Stimulated activated CD4-positive, alpha-beta T cell treated with anti-CD3 and anti-CD28 coated beads, Interleukin-4, amount 100 ng/mL, for 24 hours (primary cell): ENCODE measurements around the gene CCDC200.
"Not testable (repeated sequence)": the region's sequence is repeated elsewhere in the genome, so short reads cannot be mapped to it uniquely, and the experiment has no call there.

ENCODE experiments used
- DNase-seq: peaks from one replicate; pipeline ENCODE4 v3.0.0-alpha.2; 2020

CCDC200 gene

DNA sequence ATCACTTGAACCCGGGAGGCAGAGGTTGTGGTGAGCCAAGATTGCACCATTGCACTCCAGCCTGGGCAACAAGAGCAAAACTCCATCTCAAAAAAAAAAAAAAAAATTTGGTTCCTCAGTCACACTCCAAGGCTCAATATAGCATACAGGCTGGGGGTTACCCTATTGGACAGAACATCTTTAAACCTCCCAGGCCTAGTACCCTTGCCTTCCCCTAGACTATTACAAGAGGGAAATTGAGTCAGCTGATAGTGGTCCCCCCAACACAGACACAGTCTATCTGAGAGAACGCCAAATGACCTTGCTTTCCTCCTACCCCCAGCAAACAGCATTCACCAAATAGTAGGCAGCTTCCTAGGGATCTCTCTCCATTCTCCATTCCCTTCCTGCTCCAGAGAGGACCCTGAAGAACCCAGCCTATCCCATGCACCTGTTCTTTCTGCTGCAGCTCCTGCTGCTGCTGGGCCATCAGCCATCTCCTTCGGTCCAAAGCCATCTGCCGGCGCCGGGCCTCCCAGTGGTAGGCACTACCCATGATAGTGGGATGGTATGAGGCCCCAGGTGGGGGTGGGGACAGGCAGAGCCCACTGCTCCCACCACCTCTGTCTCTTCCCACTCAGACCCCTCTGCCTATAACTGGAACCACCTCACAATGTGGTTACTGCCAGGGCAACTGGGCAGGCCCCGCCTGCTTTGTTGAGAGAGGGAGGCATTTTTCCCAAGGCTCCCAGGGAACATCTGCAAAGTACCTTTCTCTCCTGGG is at the start of gene CCDC200:
CCDC200 (minus strand) TSS at position 604 of the 763 bp plus-strand sequence; CDS start at position 535, 69 bp downstream.
- DNase-seq = not testable (repeated sequence)

- DNase-seq = not testable (repeated sequence)
Measured at GRCh38 chr17:43272914-43273313, 44.5 kb upstream of the CCDC200 start.

GRCh38 chr17:43272483-43272882 is 44.1 kb upstream of the CCDC200 start:
- peak; percentile 9 for DNase-seq

DNA sequence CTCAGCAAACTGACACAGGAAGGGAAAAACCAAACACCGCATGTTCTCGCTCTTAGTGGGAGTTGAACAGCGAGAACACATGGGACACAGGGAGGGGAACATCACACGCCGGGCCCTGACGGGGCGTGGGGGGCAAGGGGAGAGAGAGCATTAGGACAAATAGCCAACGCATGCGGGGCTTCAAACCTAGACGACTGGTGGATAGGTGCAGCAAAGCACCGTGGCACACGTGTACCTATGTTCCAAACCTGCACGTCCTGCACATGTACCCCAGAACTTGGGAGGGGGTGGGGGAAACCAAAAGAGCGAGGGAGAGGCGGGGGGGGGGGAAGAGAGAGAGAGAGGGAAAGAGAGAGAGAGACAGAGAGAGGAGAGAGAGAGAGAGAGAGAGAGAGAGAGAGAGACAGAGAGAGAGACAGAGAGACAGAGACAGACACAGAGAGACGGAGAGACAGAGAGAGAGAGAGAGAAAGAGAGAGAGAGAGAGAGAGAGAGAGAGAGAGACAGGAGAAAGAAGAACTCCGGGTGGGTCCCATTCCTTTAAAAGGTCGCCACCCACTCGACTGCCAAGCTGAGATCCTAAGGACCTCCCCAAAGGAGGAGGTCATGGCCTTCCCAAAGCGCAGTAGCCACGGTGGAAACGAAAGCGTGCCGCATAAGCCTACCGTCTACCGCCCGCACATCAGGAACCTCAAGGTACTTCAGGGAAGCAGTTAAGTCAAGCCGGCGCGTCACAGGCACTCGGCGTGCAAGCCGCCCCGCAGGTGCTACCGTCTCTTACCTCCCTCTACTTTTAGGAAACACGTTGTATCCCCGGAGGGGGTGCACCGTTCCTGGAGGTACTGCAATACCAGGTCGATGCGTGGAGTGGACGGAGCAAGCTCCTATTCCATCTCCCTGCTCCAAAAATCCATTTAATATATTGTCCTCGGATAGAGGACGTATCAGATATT is 42.4 kb upstream of the CCDC200 start:
- DNase-seq = not testable (repeated sequence)

DNA sequence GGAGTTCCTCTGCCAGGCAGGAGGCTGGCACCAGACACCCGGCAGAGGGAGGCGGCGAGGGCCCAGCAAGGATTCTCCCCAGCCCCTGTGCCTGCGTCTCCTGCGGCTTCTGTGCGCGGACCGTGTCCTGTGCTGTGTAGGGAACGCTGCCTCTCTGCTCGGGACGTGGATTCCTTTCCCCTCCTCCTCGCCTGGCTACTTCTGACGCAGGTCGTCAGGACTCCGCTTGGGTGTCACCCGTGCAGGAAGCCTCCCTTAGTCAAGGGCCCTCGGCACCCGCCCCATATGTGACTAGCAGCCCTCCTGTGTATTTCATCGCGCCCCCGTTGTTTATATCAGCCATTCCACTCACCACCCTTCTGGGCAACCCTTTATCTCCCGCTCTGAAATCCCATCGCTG is 18.0 kb upstream of the CCDC200 start:
- DNase-seq = not testable (repeated sequence)

DNA sequence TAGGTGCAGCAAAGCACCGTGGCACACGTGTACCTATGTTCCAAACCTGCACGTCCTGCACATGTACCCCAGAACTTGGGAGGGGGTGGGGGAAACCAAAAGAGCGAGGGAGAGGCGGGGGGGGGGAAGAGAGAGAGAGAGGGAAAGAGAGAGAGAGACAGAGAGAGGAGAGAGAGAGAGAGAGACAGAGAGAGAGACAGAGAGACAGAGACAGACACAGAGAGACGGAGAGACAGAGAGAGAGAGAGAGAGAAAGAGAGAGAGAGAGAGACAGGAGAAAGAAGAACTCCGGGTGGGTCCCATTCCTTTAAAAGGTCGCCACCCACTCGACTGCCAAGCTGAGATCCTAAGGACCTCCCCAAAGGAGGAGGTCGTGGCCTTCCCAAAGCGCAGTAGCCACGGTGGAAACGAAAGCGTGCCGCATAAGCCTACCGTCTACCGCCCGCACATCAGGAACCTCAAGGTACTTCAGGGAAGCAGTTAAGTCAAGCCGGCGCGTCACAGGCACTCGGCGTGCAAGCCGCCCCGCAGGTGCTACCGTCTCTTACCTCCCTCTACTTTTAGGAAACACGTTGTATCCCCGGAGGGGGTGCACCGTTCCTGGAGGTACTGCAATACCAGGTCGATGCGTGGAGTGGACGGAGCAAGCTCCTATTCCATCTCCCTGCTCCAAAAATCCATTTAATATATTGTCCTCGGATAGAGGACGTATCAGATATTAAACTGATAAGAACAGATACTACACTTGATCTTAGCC is 12.4 kb upstream of the CCDC200 start:
- not testable (repeated sequence) for DNase-seq

GRCh38 chr17:43239597-43239996 is 11.2 kb upstream of the CCDC200 start:
- not testable (repeated sequence) for DNase-seq

DNA sequence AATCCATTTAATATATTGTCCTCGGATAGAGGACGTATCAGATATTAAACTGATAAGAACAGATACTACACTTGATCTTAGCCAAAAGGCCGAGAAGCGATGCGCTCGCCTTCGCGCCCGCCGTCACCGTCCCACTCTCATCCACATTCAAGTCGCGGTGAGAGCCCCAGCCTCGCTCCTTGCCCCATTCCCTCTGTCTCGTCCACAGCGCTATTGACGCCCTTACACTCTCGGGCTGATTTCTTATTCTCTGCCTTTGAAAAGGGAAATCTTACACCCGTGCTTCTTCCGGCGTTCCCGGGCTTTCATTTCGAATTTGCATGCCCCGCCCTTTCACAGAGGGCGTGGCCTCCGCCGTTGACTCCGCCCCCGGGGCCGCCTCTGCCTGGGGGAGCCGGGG is 5.5 kb upstream of the CCDC200 start, which contains the start of gene RNU2-1:
RNU2-1 (minus strand) TSS at position 101 of the 400 bp plus-strand sequence.
- not testable (repeated sequence) for DNase-seq

DNA sequence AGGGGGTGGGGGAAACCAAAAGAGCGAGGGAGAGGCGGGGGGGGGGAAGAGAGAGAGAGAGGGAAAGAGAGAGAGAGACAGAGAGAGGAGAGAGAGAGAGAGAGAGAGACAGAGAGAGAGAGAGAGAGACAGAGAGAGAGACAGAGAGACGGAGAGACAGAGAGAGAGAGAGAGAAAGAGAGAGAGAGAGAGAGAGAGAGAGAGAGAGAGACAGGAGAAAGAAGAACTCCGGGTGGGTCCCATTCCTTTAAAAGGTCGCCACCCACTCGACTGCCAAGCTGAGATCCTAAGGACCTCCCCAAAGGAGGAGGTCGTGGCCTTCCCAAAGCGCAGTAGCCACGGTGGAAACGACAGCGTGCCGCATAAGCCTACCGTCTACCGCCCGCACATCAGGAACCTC is 4.8 kb upstream of the CCDC200 start:
- not testable (repeated sequence) for DNase-seq

DNA sequence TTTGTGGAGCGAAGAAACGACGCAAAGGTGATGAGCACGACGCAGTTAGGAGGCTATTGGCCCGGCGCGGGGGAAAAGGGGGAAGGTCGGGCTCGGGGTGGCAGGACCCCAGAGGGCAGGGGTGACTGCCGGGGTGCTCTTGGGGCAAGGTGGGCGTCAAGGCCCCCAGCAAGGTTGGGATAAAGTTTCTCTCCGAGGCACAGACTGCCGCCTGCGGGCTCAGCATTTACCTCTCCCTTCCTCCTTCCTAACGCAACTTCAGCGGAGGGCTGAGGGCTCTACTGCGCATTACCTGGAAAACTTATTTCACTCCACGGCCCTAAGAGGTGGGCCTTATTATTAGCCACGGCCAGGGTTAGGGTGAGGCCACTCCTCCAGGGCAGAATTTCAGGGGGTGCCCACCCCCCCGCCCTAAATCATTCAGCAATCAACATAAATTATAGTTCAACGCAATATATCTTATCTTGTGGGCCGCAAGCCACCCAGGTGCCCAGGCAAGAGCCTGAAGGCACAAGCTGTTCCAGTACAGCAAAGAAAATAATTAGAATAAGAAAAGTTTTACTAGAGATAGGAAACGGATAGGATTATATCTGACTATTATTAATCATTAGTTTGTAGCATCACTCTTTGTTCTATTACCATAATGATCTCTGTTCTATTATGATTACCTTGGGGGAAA is 3.7 kb upstream of the CCDC200 start:
- peak; percentile 40 for DNase-seq

DNA sequence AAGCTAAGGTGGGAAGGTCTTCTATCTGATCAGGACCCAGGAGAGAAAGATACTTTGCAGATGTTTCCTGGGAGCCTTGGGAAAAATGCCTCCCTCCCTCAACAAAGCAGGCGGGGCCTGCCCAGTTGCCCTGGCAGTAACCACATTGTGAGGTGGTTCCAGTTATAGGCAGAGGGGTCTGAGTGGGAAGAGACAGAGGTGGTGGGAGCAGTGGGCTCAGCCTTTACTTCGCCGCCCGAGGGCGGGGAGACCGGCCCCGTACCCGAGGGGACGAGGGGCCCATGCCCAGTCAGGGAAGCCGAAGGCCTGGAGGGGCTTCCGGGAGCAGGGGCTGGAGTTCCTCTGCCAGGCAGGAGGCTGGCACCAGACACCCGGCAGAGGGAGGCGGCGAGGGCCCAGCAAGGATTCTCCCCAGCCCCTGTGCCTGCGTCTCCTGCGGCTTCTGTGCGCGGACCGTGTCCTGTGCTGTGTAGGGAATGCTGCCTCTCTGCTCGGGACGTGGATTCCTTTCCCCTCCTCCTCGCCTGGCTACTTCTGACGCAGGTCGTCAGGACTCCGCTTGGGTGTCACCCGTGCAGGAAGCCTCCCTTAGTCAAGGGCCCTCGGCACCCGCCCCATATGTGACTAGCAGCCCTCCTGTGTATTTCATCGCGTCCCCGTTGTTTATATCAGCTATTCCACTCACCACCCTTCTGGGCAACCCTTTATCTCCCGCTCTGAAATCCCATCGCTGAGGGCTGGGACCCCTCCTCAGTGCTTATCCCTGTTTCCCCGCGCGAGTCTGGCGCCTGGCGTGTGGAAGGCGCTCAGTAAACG is 3.0 kb upstream of the CCDC200 start:
- DNase-seq = not testable (repeated sequence)

DNA sequence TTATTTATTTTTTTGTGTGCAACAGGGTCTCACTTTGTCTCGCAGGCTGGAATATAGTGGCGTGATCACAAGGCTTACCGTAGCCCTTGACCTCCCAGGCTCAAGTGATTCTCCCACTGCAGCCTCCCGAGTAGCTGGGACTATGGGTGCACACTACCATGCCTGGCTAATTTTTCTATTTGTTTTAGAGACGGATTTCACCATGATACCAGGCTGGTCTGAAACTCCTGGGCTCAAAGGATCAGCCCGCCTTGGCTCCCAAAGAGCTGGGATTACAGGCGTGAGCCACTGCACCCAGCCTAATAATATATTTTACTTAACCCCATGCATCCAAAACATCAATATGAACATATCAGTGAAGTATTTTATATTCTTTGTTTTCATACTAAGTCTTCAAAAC is 2.0 kb downstream of the CCDC200 start:
- no peak for DNase-seq

DNA sequence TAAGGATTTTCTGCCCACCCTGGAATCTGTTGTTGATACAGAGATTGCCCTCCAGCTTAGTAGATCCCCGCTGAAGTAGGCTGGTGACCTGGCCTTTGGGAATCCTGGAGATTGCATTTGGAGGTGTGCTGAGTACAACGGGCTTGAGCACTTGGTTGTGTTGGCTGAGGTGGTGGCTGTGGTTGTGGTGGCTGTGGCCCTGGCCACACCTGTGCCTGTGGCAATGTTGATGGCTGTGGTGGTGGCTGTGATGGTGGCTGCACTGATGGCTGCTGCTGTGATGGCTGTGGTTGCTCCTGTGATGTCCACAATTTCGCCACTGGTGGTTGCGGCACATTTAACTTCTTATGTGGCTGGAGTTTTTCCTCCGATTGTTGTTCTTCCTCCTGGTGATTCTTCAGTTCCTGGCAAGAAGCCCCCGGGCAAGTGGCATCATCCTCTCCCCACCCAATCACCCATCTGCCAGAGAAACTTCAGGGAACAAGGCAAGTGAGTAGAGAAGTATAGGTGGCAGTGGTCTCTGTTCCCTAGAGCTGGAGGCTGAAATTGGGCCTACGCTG is 4.2 kb downstream of the CCDC200 start:
- no peak for DNase-seq

DNA sequence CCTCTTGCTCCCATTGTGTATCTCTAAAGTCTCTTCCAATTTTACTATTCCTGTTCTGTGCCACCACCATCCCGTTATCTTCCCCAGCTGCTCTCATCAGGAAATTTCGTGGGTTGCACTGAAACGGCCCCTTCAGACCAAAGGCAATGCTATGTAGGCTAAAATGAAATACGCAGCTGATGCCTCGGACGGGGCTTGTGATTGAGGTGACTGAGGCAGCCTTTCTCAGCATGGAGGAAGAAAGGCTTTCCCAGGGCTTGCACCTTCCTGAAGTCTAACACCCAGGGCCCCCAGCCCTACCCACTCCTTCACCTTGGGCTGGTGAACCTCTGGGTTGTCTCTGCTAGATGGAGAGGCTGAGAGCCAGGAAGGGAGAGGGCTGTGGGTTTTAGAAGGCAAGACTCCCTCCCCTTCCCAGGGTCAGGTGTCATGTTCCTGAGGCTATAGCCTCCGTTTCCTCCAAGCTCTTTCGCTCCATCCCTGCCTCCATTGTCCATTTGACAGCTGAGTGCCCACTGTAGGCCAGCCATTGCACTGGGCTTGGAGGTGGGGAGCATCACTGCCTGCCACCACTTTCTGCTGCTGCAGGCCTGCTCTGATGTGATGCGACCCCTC is 7.8 kb downstream of the CCDC200 start:
- DNase-seq = no peak

DNA sequence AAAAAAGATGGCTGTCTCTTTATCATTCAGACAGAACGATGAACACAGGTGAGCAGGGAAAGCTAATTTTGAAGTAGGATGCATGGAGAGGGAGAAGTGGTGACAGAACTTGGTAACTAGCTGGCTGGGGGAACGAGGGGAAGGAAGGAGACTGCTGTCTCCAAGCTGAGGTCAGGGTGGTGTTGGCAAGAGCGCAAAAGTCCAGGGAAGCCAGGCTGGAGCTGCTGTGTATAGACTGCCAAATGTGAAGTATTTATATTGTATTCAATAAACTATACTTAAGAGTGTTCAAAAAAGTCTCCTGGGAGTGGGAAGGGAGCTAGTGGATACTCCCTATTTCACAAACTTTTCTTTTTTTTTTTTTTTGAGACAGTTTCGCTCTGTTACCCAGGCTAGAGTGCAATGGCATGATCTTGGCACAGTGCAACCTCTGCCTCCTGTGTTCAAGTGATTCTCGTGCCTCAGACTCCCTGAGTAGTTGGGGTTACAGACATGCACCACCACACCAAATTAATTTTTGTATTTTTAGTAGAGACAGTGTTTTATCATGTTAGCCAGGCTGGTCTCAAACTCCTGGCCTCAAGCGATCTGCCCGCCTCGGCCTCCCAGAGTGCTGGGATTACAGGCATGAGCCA is 8.6 kb downstream of the CCDC200 start:
- DNase-seq = no peak

GRCh38 chr17:43219001-43219400 is 9.4 kb downstream of the CCDC200 start:
- no peak for DNase-seq

GRCh38 chr17:43217614-43218087 is 10.8 kb downstream of the CCDC200 start:
- peak; percentile 16 for DNase-seq

DNA sequence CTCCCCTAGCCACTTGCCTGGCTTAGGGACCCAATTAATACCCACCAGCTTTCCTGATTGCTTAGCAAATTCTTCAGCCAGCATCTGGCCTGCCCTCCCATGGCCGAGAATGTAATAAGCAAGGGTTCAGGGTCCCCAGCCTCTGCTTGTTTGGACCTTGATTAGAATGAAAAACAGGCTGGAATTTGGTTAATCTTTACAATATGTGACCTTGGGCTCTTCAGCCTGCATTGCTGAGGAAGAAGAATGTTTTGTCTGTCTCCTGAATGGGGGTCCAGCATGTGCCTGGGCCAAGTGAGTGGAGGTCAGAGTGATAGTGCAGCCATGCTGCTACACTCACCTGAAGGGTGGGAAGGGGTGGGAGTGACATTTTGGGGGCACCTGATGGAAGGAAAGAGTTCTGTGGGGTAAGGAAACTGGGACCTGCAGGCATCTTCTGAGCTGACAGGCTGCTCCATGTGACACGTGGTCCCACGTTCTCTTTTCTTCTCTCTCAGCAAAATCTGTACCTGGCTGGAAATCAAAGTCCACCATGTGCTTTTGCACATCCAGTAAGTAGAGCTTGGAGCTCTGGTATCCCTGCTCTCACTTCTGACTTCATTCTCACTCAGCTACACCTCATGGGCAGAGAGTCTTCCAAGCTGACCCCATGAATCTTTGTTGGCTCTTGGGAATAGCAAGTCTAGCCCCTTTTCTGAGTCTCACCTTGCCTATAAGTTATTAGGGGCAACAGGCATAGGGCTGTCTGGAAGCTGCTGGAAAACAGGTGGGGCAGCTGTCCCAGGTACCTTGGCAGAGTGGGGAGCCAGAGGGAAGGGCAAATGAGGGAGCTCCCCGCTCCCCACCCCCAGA is 11.4 kb downstream of the CCDC200 start:
- no peak for DNase-seq

GRCh38 chr17:43216369-43216761 is 12.1 kb downstream of the CCDC200 start:
- no peak for DNase-seq
